Lung microvascular endothelial cell (primary cell): ENCODE results near the gene SLC22A17. TPM values are rescaled to one million over a fixed set of nuclear protein-coding genes. Genes with fewer than 3 reads are reported as not detected.
"Not testable (repeated sequence)": the region's sequence is repeated elsewhere in the genome, so short reads cannot be mapped to it uniquely, and the experiment has no call there.

Experiments
- DNase-seq, 2 donors: peaks; one replicate each; pipeline versions ENCODE4 v3.0.0 to v3.0.0-alpha.2; 2010; ENCODE audit warnings: low read depth in 2 of 2
- total RNA-seq: library from RNA; depleted of rRNA; stranded (reverse); fragments of >200 nt; gene quantifications from 2 replicates; pipeline ENCODE4 v1.2.1, GENCODE V29; 2014

SLC22A17 gene
- total RNA-seq, result 0.22 and 0.60 TPM in 2 replicates

GRCh38 chr14:23352506-23353432 is at the start of gene SLC22A17:
Gene SLC22A17, minus strand, starts transcription at chr14:23352887.
- DNase-seq, result peak; percentile 12 to 54

- DNase-seq, result no peak
Observed at GRCh38 chr14:23401291-23401690, 48.6 kb upstream of the SLC22A17 start.

- not testable (repeated sequence) for DNase-seq
Observed at GRCh38 chr14:23400496-23401149, 47.9 kb upstream of the SLC22A17 start.

DNA sequence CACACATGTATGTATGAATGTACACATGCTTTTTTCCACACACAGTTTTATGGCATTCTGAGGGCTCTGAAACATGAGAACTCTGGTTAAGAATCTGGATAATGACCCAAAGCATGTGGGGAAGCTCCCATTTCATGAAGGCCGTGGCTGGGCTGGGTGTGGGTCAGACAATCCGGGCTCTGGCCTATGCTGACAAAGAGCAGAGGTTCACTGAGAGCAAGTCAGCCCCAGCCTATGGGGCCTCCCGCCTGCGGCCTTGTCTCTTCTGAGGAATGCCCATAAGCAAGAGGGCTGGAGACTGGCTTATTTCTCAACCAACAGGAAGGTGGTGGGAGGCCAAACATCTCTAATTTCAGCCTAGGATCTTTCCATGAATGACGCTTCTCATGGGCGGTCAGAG is 46.9 kb upstream of the SLC22A17 start:
- DNase-seq, result no peak

- DNase-seq, result no peak
Observed at GRCh38 chr14:23399136-23399535, 46.4 kb upstream of the SLC22A17 start.

DNA sequence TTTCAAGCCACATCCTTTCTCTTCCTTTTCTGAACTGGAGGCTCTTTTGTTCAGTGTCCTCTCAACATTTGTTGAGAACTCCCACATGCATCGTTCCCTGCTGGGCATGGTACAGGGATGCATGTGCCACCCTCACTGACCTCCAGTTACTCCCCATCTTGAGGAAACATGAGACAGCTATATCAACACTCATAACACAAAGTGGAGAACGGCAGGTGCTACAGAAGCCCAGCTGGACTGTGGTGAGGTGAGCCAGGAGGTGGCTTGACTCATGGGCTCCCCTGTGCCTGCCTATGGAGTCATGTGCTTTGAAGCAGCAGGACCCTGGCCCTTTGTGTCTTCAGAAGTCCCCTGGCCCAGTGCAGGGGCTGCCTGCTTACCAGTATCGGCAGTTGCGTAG is 45.7 kb upstream of the SLC22A17 start:
- DNase-seq, result no peak

DNA sequence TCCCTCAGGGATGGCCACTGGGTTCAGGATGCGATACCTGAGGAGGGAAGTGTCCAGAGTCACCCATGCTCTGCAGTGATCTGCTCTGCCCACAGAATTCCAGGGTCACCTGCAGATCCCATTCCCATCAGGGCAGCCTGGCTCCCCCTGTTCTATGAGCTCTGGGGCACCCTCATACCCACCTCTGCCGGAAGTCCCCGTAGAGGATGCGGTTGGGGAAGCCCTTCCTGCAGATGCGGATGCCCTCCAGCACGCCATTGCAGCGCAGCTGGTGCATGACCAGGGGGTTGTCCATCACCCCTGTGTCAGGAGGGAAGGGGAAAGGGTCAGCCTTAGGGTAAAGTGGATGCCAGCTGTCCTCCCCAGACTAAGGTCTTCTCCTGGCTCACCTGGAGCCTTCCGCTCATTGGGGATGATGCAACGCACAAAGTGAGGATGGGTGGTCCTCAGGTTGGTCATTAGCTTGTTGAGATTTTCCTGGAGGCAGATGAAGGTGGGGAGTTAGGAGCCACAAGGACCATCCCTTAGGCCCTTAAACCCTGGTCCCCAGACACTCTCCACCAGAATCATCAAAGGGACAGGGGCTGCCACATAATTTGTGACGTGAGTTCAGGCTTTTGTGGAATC is 44.2 kb upstream of the SLC22A17 start:
- DNase-seq, result no peak

DNA sequence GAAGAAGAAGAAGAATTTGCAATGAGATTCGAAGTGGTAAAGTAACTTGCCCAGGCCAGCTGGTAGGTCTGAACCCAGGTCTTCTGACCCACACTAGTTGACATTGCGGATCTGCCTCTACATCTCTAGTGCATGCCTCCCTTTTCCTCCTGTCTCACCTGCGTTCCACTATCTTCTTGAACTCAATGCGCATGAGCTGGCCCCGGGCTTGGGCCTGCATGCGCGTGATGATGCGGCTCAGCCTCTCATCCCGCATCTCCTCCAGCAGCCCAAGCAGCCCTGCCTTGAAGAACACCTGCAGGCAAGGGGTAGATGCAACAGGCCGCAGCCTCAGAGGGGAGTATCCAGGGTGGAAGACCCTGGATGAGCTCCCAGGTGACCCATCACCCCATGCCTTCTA is 43.4 kb upstream of the SLC22A17 start:
- no peak for DNase-seq

DNA sequence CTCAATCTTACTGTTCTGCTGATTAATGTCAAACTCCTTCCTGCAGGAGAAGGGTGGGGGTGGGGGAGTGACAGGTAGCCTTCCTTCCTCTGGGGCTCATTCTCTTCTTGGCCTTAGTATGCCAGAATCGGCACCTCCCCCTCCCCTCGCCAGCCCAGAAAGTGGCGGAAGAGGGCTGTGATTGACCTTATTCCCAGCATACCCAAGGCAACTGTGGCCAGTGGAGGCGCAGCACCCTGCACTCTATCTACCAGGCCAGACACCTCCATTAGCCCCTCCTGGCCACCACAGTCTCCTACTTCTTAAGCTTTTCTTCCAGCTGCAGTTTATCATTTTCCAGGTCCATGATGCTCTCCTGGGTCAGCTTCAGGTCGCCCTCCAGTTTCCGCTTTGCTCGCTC is 39.9 kb upstream of the SLC22A17 start:
- DNase-seq, result no peak

GRCh38 chr14:23389871-23390270 is 37.2 kb upstream of the SLC22A17 start:
- DNase-seq, result not testable (repeated sequence)

- no peak for DNase-seq
Observed at GRCh38 chr14:23389396-23389795, 36.7 kb upstream of the SLC22A17 start.

- DNase-seq, result no peak
Observed at GRCh38 chr14:23388996-23389395, 36.3 kb upstream of the SLC22A17 start.

- DNase-seq, result no peak
Observed at GRCh38 chr14:23387916-23388882, 35.5 kb upstream of the SLC22A17 start.

DNA sequence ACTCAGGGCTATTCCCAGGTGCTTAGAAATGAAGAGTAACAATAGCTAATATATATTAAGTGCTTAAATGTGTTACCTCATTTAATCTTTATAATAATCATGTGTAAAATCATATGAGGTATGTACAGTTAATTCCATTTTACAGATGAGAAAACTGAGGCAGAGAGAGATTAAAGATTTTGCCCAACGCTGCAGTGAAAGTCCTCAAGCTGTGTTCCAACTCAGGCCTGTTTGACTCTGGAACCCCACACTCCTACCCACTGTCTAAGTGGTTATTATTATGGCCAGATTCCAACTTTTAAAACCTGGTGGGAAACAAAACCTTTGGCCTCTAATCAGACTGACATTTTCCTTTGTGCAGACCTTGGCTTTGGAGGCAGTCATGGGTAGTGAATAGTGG is 34.3 kb upstream of the SLC22A17 start:
- no peak for DNase-seq

GRCh38 chr14:23386266-23386657 is 33.6 kb upstream of the SLC22A17 start:
- not testable (repeated sequence) for DNase-seq

- DNase-seq, result no peak
Observed at GRCh38 chr14:23385642-23386265, 33.1 kb upstream of the SLC22A17 start.

DNA sequence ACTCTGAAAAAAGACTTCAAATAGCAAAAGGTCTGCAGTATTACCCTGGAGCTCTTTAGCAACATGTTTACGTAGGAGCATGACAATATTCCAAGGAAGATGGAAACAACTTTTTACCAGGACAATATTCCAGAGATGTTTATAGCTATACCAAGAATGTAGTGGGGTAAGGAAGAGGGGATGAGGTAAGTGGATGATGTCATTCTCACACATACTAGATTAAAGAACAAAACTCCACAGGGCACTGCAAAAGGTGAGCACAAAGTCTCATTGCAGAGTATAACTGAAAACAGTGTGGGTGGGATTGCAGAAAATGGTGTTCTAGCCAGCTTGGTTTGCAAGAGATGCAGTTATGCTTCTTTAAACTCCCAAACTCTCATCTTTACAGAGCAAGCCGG is 32.6 kb upstream of the SLC22A17 start:
- no peak for DNase-seq

GRCh38 chr14:23384364-23385080 is 31.8 kb upstream of the SLC22A17 start:
- no peak for DNase-seq

- DNase-seq, result no peak
Observed at GRCh38 chr14:23382731-23383440, 30.2 kb upstream of the SLC22A17 start.
